Measurements from ENCODE around the gene TWIST2.

TWIST2 gene

GRCh38 chr2:238838786-238839327 is 9.0 kb upstream of the TWIST2 start:
- no peak for DNase-seq

GRCh38 chr2:238839428-238839827 is 8.5 kb upstream of the TWIST2 start:
- DNase-seq, result no peak

- no peak for DNase-seq
These were observed 6.2 kb upstream of the TWIST2 start for GRCh38 chr2:238841542-238842164.

GRCh38 chr2:238843476-238843875 is 4.4 kb upstream of the TWIST2 start:
- no peak for DNase-seq

- DNase-seq, result no peak
These were observed 2.1 kb upstream of the TWIST2 start for GRCh38 chr2:238845583-238846377.

- DNase-seq, result no peak
These were observed 1.6 kb upstream of the TWIST2 start for GRCh38 chr2:238846378-238846627.

- DNase-seq, result no peak
These were observed 1.1 kb upstream of the TWIST2 start for GRCh38 chr2:238846628-238847418.

GRCh38 chr2:238847419-238847801 is 475 bp upstream of the TWIST2 start:
- DNase-seq, result no peak

- DNase-seq, result no peak
These were observed 748 bp downstream of the TWIST2 start for GRCh38 chr2:238848691-238848975.

- DNase-seq, result no peak
These were observed 1.3 kb downstream of the TWIST2 start for GRCh38 chr2:238848976-238849853.

- no peak for DNase-seq
These were observed 2.2 kb downstream of the TWIST2 start for GRCh38 chr2:238850091-238850490.

- no peak for DNase-seq
These were observed 3.1 kb downstream of the TWIST2 start for GRCh38 chr2:238851026-238851425.

GRCh38 chr2:238851761-238852160 is 3.9 kb downstream of the TWIST2 start:
- DNase-seq, result no peak

- no peak for DNase-seq
These were observed 4.5 kb downstream of the TWIST2 start for GRCh38 chr2:238852206-238852869.

- DNase-seq, result no peak
These were observed 5.3 kb downstream of the TWIST2 start for GRCh38 chr2:238853218-238853617.

- no peak for DNase-seq
These were observed 5.8 kb downstream of the TWIST2 start for GRCh38 chr2:238853721-238854120.

GRCh38 chr2:238854246-238854645 is 6.4 kb downstream of the TWIST2 start:
- no peak for DNase-seq

- DNase-seq, result no peak
These were observed 6.9 kb downstream of the TWIST2 start for GRCh38 chr2:238854699-238855229.

- no peak for DNase-seq
These were observed 7.4 kb downstream of the TWIST2 start for GRCh38 chr2:238855299-238855698.

GRCh38 chr2:238855891-238856580 is 8.2 kb downstream of the TWIST2 start:
- no peak for DNase-seq

- DNase-seq, result no peak
These were observed 9.1 kb downstream of the TWIST2 start for GRCh38 chr2:238856713-238857567.

Measured in stimulated activated CD8-positive, alpha-beta memory T cell treated with anti-CD3 and anti-CD28 coated beads, Interleukin-4, amount 100 ng/mL, for 48 hours (primary cell).